CD14-positive monocyte (primary cell): Measurements from ENCODE around the gene IGF1R. TPM values are rescaled to one million over a fixed set of nuclear protein-coding genes. Genes with fewer than 3 reads are reported as not detected.

Experiments
- DNase-seq, 3 donors: peaks; one replicate each; pipeline ENCODE4 v3.0.0-alpha.2; 2011 to 2022
- H2AFZ ChIP-seq: 2 replicates; pipeline ENCODE4 v1.6.0; 2012; ENCODE audit warnings: mild to moderate bottlenecking, low read depth, low read length, inconsistent platforms; ENCODE audit not compliant: insufficient read depth, poor library complexity, severe bottlenecking
- H3K27ac ChIP-seq, 2 donors: 1 replicate in 1 of 2; 2 replicates in 1 of 2; pipeline ENCODE4 v1.5.1; 2012 to 2013; ENCODE audit warnings: low read length in 2 of 2, control low read depth in 1 of 2, inconsistent platforms in 1 of 2, low read depth in 1 of 2, mild to moderate bottlenecking in 1 of 2
- H3K27me3 ChIP-seq, 2 donors: one replicate each; pipeline versions ENCODE4 v1.6.0 to v1.6.1; 2011 to 2013; ENCODE audit warnings: low read length in 2 of 2; ENCODE audit not compliant: control insufficient read depth in 2 of 2, insufficient read depth in 2 of 2
- H3K36me3 ChIP-seq, 2 donors: replicated peaks in 1 of 2; 1 replicate in 1 of 2; 2 replicates in 1 of 2; pipeline versions ENCODE4 v1.5.1 to v1.6.1; 2012 to 2013; ENCODE audit warnings: low read length in 2 of 2, control low read depth in 1 of 2, inconsistent platforms in 1 of 2, mild to moderate bottlenecking in 1 of 2; ENCODE audit not compliant: insufficient read depth in 2 of 2, control insufficient read depth in 1 of 2
- H3K4me1 ChIP-seq, 2 donors: 1 replicate in 1 of 2; 2 replicates in 1 of 2; pipeline versions ENCODE4 v1.5.1 to v1.6.1; 2012 to 2013; ENCODE audit warnings: low read length in 2 of 2, control low read depth in 1 of 2, inconsistent platforms in 1 of 2, mild to moderate bottlenecking in 1 of 2, moderate library complexity in 1 of 2; ENCODE audit not compliant: insufficient read depth in 2 of 2, control insufficient read depth in 1 of 2
- H3K4me2 ChIP-seq: replicated peaks from 2 replicates; pipeline ENCODE3; 2012; ENCODE audit warnings: low read length, moderate library complexity, mild to moderate bottlenecking; ENCODE audit not compliant: poor library complexity, severe bottlenecking; ENCODE audit errors: extremely low read depth
- H3K4me3 ChIP-seq, 3 experiments: fragments of 200-600 bp in 1 of 3; sonication (generic) in 1 of 3; replicated peaks in 1 of 3; 1 replicate in 2 of 3; 2 replicates in 1 of 3; pipeline ENCODE4 v1.5.1; 2011 to 2013; ENCODE audit warnings: low read length in 3 of 3, mild to moderate bottlenecking in 3 of 3, control low read depth in 2 of 3, low read depth in 2 of 3, inconsistent platforms in 1 of 3, moderate library complexity in 1 of 3
- H3K79me2 ChIP-seq: 2 replicates; pipeline ENCODE4 v1.6.0; 2012; ENCODE audit warnings: mild to moderate bottlenecking, control low read depth, inconsistent platforms, low read length, moderate library complexity; ENCODE audit not compliant: insufficient read depth
- H3K9ac ChIP-seq: 2 replicates; pipeline ENCODE4 v1.6.0; 2017; ENCODE audit warnings: low read length, mild to moderate bottlenecking; ENCODE audit not compliant: insufficient read depth, poor library complexity, severe bottlenecking
- H3K9me3 ChIP-seq, 2 donors: replicated peaks in 1 of 2; 1 replicate in 1 of 2; 2 replicates in 1 of 2; pipeline versions ENCODE4 v1.5.1 to v1.6.1; 2012 to 2013; ENCODE audit warnings: low read length in 2 of 2, control low read depth in 1 of 2; ENCODE audit not compliant: control insufficient read depth in 1 of 2, insufficient read depth in 1 of 2
- H4K20me1 ChIP-seq: 2 replicates; pipeline ENCODE4 v1.6.0; 2012; ENCODE audit warnings: mild to moderate bottlenecking, low read length, control low read depth, moderate library complexity; ENCODE audit not compliant: insufficient read depth
- H3K27ac Mint-ChIP-seq, 7 donors: one replicate each; pipeline ENCODE4 v1.8.0; 2020; ENCODE audit warnings: mild to moderate bottlenecking in 7 of 7, mixed read lengths in 7 of 7, moderate library complexity in 6 of 7, inconsistent platforms in 2 of 7
- H3K27me3 Mint-ChIP-seq, 3 donors: one replicate each; pipeline ENCODE4 v1.8.0; 2021 to 2022; ENCODE audit warnings: low read depth in 3 of 3, mild to moderate bottlenecking in 3 of 3, mixed read lengths in 3 of 3, moderate library complexity in 3 of 3, inconsistent platforms in 1 of 3
- H3K36me3 Mint-ChIP-seq, 2 donors: one replicate each; pipeline ENCODE4 v1.8.0; 2020; ENCODE audit warnings: mixed read lengths in 2 of 2, inconsistent platforms in 1 of 2, mild to moderate bottlenecking in 1 of 2
- H3K4me1 Mint-ChIP-seq: one replicate; pipeline ENCODE4 v1.8.0; 2020; ENCODE audit warnings: mild to moderate bottlenecking, mixed read lengths
- H3K4me3 Mint-ChIP-seq, 2 donors: one replicate each; pipeline ENCODE4 v1.8.0; 2020; ENCODE audit warnings: mild to moderate bottlenecking in 2 of 2, mixed read lengths in 2 of 2, moderate library complexity in 1 of 2
- H3K9me3 Mint-ChIP-seq, 7 donors: one replicate each; pipeline ENCODE4 v1.8.0; 2020 to 2022; ENCODE audit warnings: mixed read lengths in 7 of 7, mild to moderate bottlenecking in 6 of 7, moderate library complexity in 6 of 7, inconsistent platforms in 2 of 7
- WGBS: methylation state at CpG from one replicate; pipeline ENCODE4 v1.1.5; 2013; ENCODE audit warnings: missing lambda C conversion rate; ENCODE audit not compliant: insufficient coverage; 5-methylcytosine and 5-hydroxymethylcytosine counted together
- intact Hi-C, 2 donors: fragments of 100-400 bp; cut with micrococcal nuclease; formaldehyde crosslinking; loops; one replicate each; pipeline versions ENCODE4 v1.15.0 to v1.15.1; 2023
- polyA plus RNA-seq, 3 donors: library from polyadenylated mRNA; depleted of rRNA in 1 of 3; unstranded in 2 of 3; stranded (reverse) in 1 of 3; fragments of 300-500 nt in 2 of 3; fragments of >200 nt in 1 of 3; fragmentation: Illumina TruSeq in 2 of 3; gene quantifications; 1 replicate in 2 of 3; 2 replicates in 1 of 3; pipeline ENCODE4 v1.2.3, GENCODE V29; 2012 to 2021
- TF ChIP-seq, protein P1 (sequence below): fragments of 200-600 bp; IDR thresholded peaks from one replicate; pipeline ENCODE4 v1.8.0; 2022; ENCODE audit warnings: antibody characterized with exemption, mild to moderate bottlenecking

Gene IGF1R
- polyA plus RNA-seq, 3 donors, result 0.35 to 4.9 (median 0.67) TPM

DNA sequence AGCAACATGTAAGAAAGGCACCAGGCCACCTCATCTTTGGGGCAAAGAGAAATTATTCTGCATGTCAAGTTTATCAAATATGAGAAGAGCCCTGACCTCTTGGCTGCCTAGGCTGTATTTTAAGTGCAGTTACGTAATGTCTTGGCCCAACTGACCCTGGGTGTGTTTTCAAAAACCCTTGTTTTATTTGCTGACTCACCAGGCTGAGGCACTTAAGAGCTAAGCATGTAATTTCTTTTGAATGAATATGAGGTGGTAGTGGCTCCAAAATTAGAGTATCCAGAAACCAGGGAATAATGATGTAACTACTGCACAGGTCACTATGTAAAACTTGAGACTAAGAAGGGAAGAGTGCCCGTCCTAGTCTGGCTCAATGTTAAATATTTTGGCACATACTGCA is 335.0 kb downstream of the IGF1R start:
- Histone ChIP-seq H3K9ac (no peak overlapping the region), H3K4me3 (no peak overlapping the region), H2AFZ (no peak overlapping the region), H4K20me1 (no peaks in the 10 kb centered on the region), H3K36me3 (no peaks in the 10 kb centered on the region), H3K27me3 (no peaks in the 10 kb centered on the region), H3K9me3 (peaks cover 15 to 28% of the 10 kb centered on the region in 2 donors), H3K4me1 (peaks cover 17 to 18% of the 10 kb centered on the region in 2 donors), H3K27ac (no peak overlapping the region), H3K79me2 (no peaks in the 10 kb centered on the region), H3K4me2 (peak overlapping the region; percentile 36)
- peaks cover 0 to 2% of the 10 kb centered on the region in 2 donors for H3K36me3 Mint-ChIP-seq
- intact Hi-C loops, result no loop called here
- DNase-seq, result peak; percentile 42 to 58 (median 47)
- H3K27me3 Mint-ChIP-seq, result peaks cover 0 to 3% (median 2%) of the 10 kb centered on the region in 3 donors
- H3K4me1 Mint-ChIP-seq, result peaks cover 31% of the 10 kb centered on the region
- TF ChIP-seq, protein P1, sequence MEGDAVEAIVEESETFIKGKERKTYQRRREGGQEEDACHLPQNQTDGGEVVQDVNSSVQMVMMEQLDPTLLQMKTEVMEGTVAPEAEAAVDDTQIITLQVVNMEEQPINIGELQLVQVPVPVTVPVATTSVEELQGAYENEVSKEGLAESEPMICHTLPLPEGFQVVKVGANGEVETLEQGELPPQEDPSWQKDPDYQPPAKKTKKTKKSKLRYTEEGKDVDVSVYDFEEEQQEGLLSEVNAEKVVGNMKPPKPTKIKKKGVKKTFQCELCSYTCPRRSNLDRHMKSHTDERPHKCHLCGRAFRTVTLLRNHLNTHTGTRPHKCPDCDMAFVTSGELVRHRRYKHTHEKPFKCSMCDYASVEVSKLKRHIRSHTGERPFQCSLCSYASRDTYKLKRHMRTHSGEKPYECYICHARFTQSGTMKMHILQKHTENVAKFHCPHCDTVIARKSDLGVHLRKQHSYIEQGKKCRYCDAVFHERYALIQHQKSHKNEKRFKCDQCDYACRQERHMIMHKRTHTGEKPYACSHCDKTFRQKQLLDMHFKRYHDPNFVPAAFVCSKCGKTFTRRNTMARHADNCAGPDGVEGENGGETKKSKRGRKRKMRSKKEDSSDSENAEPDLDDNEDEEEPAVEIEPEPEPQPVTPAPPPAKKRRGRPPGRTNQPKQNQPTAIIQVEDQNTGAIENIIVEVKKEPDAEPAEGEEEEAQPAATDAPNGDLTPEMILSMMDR, result no peak
- WGBS, result no CpG with 5 or more reads among the region's 2 CpGs
- H3K9me3 Mint-ChIP-seq, result peaks cover 19 to 26% (median 20%) of the 10 kb centered on the region in 7 donors
- no peak overlapping the region for H3K4me3 Mint-ChIP-seq
- peak overlapping the region in 2 of 7 donors; percentile 40 to 50 for H3K27ac Mint-ChIP-seq

DNA sequence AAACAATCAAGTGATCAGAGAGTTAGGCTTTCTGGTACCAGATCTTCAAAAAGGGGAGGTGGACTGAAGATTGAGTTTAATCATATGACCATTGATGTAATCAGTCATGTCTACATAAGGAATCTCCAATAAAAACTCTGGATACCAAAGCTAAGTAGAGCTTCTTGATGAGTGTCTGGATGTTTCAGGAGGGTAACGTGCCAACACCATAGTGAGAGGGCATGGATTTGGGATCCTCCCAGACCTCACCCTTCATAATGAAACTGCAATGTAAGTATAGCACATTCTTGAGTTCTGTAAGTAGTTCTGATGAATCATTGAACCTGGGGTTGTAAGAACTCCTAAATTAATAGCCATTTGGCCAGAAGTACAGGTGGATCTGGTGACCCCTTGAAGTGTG is 337.9 kb downstream of the IGF1R start:
- no peak for DNase-seq
- H3K27ac Mint-ChIP-seq, result no peak overlapping the region
- intact Hi-C loops, result no loop called here
- H3K9me3 ChIP-seq, result peaks cover 15 to 29% of the 10 kb centered on the region in 2 donors
- no peaks in the 10 kb centered on the region for H3K27me3 ChIP-seq
- no peak overlapping the region for H3K27ac ChIP-seq
- no peak overlapping the region for H3K9ac ChIP-seq
- peaks cover 19 to 38% (median 27%) of the 10 kb centered on the region in 7 donors for H3K9me3 Mint-ChIP-seq
- H3K4me2 ChIP-seq, result no peak overlapping the region
- H3K27me3 Mint-ChIP-seq, result peaks cover 2 to 8% (median 8%) of the 10 kb centered on the region in 3 donors
- H2AFZ ChIP-seq, result no peak overlapping the region
- H3K79me2 ChIP-seq, result no peaks in the 10 kb centered on the region
- WGBS, result no CpG with 5 or more reads among the region's 1 CpG
- H3K36me3 ChIP-seq, result no peaks in the 10 kb centered on the region
- peaks cover 15 to 16% of the 10 kb centered on the region in 2 donors for H3K4me1 ChIP-seq
- H3K36me3 Mint-ChIP-seq, result peaks cover 0 to 2% of the 10 kb centered on the region in 2 donors
- TF ChIP-seq, protein P1, result no peak
- H3K4me3 Mint-ChIP-seq, result no peak overlapping the region
- no peaks in the 10 kb centered on the region for H4K20me1 ChIP-seq
- no peak overlapping the region for H3K4me3 ChIP-seq
- H3K4me1 Mint-ChIP-seq, result peaks cover 17% of the 10 kb centered on the region
